CD4-positive, alpha-beta T cell treated with Interleukin-15 for 1 hour (primary cell): ENCODE measurements around the gene NOVA2.

ENCODE experiments used
- DNase-seq: peaks from one replicate; pipeline ENCODE4 v3.0.0-alpha.2; 2020

The NOVA2 gene, protein sequence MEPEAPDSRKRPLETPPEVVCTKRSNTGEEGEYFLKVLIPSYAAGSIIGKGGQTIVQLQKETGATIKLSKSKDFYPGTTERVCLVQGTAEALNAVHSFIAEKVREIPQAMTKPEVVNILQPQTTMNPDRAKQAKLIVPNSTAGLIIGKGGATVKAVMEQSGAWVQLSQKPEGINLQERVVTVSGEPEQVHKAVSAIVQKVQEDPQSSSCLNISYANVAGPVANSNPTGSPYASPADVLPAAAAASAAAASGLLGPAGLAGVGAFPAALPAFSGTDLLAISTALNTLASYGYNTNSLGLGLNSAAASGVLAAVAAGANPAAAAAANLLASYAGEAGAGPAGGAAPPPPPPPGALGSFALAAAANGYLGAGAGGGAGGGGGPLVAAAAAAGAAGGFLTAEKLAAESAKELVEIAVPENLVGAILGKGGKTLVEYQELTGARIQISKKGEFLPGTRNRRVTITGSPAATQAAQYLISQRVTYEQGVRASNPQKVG

GRCh38 chr19:45973553-45974338, at the start of gene NOVA2:
Gene NOVA2, minus strand, starts transcription at chr19:45973865. Its CDS starts 514 bp downstream, at chr19:45973351.
- peak; percentile 26 for DNase-seq

- DNase-seq, result no peak
Measured at GRCh38 chr19:46023311-46023779, 49.7 kb upstream of the NOVA2 start.

- DNase-seq, result no peak
Measured at GRCh38 chr19:46022431-46023310, 49.0 kb upstream of the NOVA2 start, which contains the start of gene PGLYRP1. Gene PGLYRP1, minus strand, starts transcription at chr19:46023053. Its CDS starts 32 bp downstream, at chr19:46023021.

- DNase-seq, result no peak
Measured at GRCh38 chr19:46022061-46022430, 48.4 kb upstream of the NOVA2 start.

- no peak for DNase-seq
Measured at GRCh38 chr19:46021531-46022041, 47.9 kb upstream of the NOVA2 start.

- no peak for DNase-seq
Measured at GRCh38 chr19:46020819-46021125, 47.1 kb upstream of the NOVA2 start.

GRCh38 chr19:46019270-46019669, 45.6 kb upstream of the NOVA2 start:
- DNase-seq, result no peak

- no peak for DNase-seq
Measured at GRCh38 chr19:46018729-46019251, 45.1 kb upstream of the NOVA2 start.

GRCh38 chr19:46017874-46018675, 44.4 kb upstream of the NOVA2 start:
- no peak for DNase-seq

DNA sequence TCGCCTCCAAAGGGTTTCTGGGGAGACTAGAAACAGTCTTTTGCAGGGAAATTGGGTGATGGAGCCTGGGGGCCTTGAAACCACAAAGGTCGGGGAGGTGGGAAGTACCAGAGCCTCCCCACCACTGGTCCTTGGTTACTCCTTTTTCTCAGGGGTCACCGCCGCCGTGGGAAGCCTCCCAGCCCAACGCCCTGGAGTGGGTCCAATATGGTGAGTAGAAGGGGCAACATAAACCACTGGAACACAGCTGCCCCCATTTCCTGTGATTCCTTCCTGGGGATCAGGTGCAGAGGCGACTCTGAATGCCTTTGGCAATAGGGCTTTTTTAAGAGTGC, 43.4 kb upstream of the NOVA2 start:
- DNase-seq, result no peak

- peak; percentile 80 for DNase-seq
Measured at GRCh38 chr19:46016426-46017094, 42.9 kb upstream of the NOVA2 start.

DNA sequence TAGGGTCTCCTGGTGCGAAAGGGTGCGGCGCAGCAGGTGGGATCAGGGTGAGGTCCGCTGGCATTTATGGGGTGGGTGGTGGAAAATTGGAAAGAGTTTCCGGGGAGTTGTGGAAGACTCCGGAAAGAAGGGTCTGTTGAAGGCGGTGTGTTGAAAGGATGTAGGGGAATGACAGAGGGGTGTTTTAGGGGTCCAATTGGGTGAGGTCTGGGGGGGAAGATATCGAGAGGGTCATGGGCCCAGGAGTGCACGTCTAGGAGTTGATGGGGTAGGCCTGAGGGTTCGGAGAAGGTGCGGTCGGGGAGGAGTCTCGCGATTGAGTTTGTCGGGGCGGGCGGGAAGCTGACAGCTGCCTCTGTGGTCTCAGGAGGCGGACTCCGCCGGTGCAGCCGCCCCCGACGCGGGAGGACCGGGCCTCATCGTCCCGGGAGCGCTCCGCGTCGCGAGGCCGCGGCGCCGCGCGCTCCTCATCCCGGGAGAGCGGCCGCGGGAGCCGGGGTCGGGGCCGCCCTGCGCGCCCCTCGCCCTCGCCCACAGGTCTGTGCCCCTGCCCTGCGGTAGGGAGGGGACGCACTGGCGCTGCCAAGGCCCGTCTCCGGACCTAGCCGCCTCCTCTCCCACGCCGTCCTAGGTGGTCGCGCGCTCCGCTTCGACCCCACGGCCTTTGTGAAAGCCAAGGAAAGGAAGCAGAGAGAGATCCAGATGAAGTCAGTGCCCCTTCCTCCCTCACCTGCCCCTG, 42.2 kb upstream of the NOVA2 start:
- peak; percentile 30 for DNase-seq

GRCh38 chr19:46014941-46015686, 41.4 kb upstream of the NOVA2 start:
- peak; percentile 68 for DNase-seq

- no peak for DNase-seq
Measured at GRCh38 chr19:46014534-46014933, 40.9 kb upstream of the NOVA2 start.

- peak; percentile 59 for DNase-seq
Measured at GRCh38 chr19:46009530-46010510, 36.2 kb upstream of the NOVA2 start.

GRCh38 chr19:46006411-46006810, 32.7 kb upstream of the NOVA2 start:
- DNase-seq, result no peak

GRCh38 chr19:46002678-46003275, 29.1 kb upstream of the NOVA2 start:
- no peak for DNase-seq
